NB4 (cell line): ENCODE results near the gene SIRT7.

Experiments used
- DNase-seq: peaks from one replicate; pipeline ENCODE4 v3.0.0; 2010; ENCODE audit warnings: low read depth
- H3K4me3 ChIP-seq: one replicate; pipeline ENCODE4 v1.5.1; 2011; ENCODE audit warnings: mild to moderate bottlenecking, low read depth, low read length, moderate library complexity
- MYC ChIP-seq: IDR thresholded peaks from 2 replicates; pipeline ENCODE4 v1.6.1; 2011; ENCODE audit warnings: low read depth, low read length
- POLR2A ChIP-seq: IDR thresholded peaks from 2 replicates; pipeline ENCODE4 v1.6.1; 2011; ENCODE audit warnings: mild to moderate bottlenecking; ENCODE audit not compliant: insufficient read length; ENCODE audit errors: extremely low read depth
- TF ChIP-seq, protein P1 (sequence below): IDR thresholded peaks from 2 replicates; pipeline ENCODE4 v1.6.1; 2011; ENCODE audit warnings: low read depth, low read length
- TF ChIP-seq, protein P2 (sequence below): IDR thresholded peaks from one replicate; pipeline ENCODE4 v1.5.1; 2012; ENCODE audit warnings: low read depth, low read length

SIRT7 gene

DNA sequence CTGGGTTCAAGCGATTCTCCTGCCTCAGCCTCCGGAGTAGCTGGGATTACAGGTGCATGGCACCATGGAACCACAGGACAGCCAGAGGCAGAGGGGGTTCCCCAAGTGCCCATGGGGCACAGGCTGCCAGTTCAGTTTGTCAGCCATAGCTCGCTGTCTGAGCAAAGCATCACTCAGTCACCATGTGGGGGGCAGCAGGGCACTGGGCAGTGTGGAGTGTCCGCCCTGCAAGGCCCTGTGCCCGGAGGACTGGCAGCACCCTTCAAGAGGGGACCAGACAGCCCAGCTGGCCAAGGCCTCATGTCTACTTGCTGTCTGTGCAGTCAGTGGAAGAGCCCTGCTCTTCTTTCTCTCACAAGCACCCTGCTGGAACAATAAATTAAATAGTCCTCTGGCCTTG is 33.0 kb downstream of the SIRT7 start:
- no peak for DNase-seq
- TF ChIP-seq MYC (no peak), POLR2A (no peak)
- TF ChIP-seq, protein P1, sequence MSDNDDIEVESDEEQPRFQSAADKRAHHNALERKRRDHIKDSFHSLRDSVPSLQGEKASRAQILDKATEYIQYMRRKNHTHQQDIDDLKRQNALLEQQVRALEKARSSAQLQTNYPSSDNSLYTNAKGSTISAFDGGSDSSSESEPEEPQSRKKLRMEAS = no peak
- TF ChIP-seq, protein P2, sequence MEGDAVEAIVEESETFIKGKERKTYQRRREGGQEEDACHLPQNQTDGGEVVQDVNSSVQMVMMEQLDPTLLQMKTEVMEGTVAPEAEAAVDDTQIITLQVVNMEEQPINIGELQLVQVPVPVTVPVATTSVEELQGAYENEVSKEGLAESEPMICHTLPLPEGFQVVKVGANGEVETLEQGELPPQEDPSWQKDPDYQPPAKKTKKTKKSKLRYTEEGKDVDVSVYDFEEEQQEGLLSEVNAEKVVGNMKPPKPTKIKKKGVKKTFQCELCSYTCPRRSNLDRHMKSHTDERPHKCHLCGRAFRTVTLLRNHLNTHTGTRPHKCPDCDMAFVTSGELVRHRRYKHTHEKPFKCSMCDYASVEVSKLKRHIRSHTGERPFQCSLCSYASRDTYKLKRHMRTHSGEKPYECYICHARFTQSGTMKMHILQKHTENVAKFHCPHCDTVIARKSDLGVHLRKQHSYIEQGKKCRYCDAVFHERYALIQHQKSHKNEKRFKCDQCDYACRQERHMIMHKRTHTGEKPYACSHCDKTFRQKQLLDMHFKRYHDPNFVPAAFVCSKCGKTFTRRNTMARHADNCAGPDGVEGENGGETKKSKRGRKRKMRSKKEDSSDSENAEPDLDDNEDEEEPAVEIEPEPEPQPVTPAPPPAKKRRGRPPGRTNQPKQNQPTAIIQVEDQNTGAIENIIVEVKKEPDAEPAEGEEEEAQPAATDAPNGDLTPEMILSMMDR = no peak
- no peak overlapping the region for H3K4me3 ChIP-seq

GRCh38 chr17:81884520-81884919 is 33.5 kb downstream of the SIRT7 start:
- DNase-seq = no peak

DNA sequence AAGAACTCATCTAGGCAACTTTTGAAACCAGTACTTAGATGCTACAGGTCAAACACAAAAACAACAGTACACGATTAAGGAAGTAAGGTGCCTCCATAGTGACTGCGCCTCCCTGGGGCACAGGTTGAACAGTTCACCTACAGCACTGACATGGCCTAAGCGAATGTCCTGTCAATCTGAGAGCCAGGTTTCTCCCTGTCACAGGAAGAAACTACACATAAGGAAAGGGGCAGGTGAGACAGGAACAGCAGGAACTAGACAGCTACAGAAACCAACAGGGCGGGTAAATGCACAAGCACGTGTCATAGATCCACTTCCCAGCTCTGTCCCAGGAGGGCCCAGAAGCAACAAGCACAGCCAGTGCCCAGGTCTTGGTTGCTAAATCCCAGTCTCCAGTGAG is 38.9 kb downstream of the SIRT7 start:
- H3K4me3 ChIP-seq = no peak overlapping the region
- TF ChIP-seq, protein P2 = no peak
- no peak for TF ChIP-seq POLR2A
- DNase-seq = no peak

More at GRCh38 chr17:81884520-81884919, 33.5 kb downstream of the SIRT7 start:
- TF ChIP-seq, protein P2 = no peak
- TF ChIP-seq POLR2A (no peak), MYC (no peak)
- H3K4me3 ChIP-seq = no peak overlapping the region

DNA sequence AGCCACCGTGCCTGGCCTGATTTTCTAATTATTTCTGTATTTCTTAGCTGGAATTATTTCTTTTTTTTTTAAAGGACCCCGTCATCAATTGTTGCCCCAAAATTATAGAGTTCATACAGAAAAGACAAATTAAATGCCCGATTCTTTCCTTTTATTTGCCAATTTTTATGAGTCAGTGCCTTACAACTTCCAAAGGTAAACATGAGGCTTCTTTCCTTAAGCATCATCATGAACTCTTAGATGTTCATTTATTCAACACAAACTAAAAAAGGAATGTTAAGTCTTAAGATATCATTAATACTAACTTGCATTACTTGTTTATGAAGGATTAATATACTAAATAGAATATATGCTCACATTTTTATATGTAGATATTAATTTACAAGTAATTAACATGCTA is 39.7 kb downstream of the SIRT7 start:
- no peak overlapping the region for H3K4me3 ChIP-seq
- TF ChIP-seq, protein P1 = no peak
- no peak for DNase-seq

- TF ChIP-seq, protein P2 = no peak
- TF ChIP-seq, protein P1 = no peak
- TF ChIP-seq MYC = no peak
- no peak for TF ChIP-seq POLR2A
- no peak for DNase-seq
- H3K4me3 ChIP-seq = no peak overlapping the region
These were observed 40.4 kb downstream of the SIRT7 start for GRCh38 chr17:81877569-81877968.

DNA sequence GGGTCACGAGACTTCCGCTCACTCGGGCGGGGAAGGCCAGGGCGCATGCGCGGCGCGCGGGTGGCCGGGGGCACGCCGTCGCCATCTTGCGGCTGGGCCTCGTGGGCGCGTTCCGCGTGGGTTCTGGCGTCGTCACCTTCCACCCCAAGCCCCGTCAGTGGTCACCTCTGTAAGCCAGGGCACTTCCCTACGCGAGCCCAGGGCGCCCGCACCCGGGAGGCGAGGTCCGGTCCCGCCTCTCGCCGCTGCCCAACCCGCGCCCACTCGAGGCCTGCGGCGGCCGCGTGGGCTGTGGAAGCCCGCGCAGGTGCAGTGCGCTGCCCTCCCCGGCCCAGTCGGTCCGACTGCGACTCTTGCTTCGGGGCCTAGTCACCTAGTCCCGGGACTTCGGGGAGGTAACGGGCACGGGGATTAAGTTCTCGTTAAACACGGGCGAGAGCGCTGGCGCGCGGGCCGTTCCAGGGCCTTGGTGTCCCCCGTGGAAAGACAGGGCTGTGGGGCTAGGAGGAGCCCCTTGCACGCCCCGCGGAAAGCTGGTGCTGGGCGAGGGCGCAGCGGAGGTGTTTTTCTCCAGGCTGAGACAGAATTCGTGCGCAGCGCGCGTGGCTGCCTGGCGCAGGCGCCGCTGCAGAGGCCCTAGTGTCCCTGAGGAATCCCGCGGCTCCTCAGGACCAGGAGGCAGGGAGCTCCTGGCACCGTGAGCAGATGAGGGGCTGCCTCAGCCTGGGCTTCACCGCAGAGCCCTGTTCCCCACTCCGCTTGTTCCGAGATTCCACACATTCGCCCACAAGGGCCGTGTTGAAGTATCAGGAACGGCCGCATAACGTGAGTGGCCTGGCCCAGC is 46.4 kb downstream of the SIRT7 start:
- TF ChIP-seq POLR2A (peak; percentile 82), MYC (peak; percentile 99)
- TF ChIP-seq, protein P1 = peak; percentile 96
- TF ChIP-seq, protein P2 = no peak
- H3K4me3 ChIP-seq = peak overlapping the region; percentile 77
- peak; percentile 90 for DNase-seq
